Lung (tissue), 12 donors: ENCODE results near the gene SUGCT. TPM values are rescaled to one million over a fixed set of nuclear protein-coding genes. Genes with fewer than 3 reads are reported as not detected.
A peak's percentile ranks its signal among the peaks of the same experiment; 100 is the strongest.

Experiments
- ATAC-seq: fragments of 200-7000 bp; cut with Tn5 transposase; one replicate; pipeline ENCODE4 v1.9.1; 2020; ENCODE audit warnings: moderate number of reproducible peaks; ENCODE audit not compliant: insufficient read depth, low FRiP score
- DNase-seq, 3 donors: peaks; one replicate each; pipeline ENCODE4 v3.0.0-alpha.2; 2013 to 2017
- H3K27ac ChIP-seq, 2 donors: one replicate each; pipeline ENCODE4 v1.5.1; 2013; ENCODE audit warnings: mild to moderate bottlenecking in 2 of 2, moderate library complexity in 2 of 2, control low read depth in 1 of 2, inconsistent platforms in 1 of 2, low read depth in 1 of 2, low read length in 1 of 2
- H3K27me3 ChIP-seq, 3 donors: one replicate each; pipeline ENCODE4 v1.5.1; 2013; ENCODE audit warnings: low read length in 2 of 3; ENCODE audit not compliant: control insufficient read depth in 3 of 3, insufficient read depth in 3 of 3
- H3K36me3 ChIP-seq, 4 donors: one replicate each; pipeline ENCODE4 v1.5.1; 2013; ENCODE audit warnings: low read length in 4 of 4, mild to moderate bottlenecking in 1 of 4, moderate library complexity in 1 of 4; ENCODE audit not compliant: control insufficient read depth in 4 of 4, insufficient read depth in 4 of 4
- H3K4me1 ChIP-seq, 5 donors: one replicate each; pipeline ENCODE4 v1.5.1; 2013; ENCODE audit warnings: low read length in 5 of 5, mild to moderate bottlenecking in 2 of 5, moderate library complexity in 1 of 5; ENCODE audit not compliant: control insufficient read depth in 5 of 5, insufficient read depth in 5 of 5
- H3K4me3 ChIP-seq: one replicate; pipeline ENCODE4 v1.5.1; 2013; ENCODE audit warnings: mild to moderate bottlenecking, control low read depth, moderate library complexity
- H3K9ac ChIP-seq, 2 donors: one replicate each; pipeline ENCODE4 v1.5.1; 2013; ENCODE audit warnings: low read length in 2 of 2, control low read depth in 1 of 2; ENCODE audit not compliant: insufficient read depth in 1 of 2
- H3K9me3 ChIP-seq, 4 donors: one replicate each; pipeline ENCODE4 v1.5.1; 2013; ENCODE audit warnings: low read length in 3 of 4, mild to moderate bottlenecking in 1 of 4, moderate library complexity in 1 of 4; ENCODE audit not compliant: control insufficient read depth in 4 of 4, insufficient read depth in 3 of 4
- CTCF ChIP-seq: IDR thresholded peaks from 2 replicates; pipeline ENCODE4 v1.5.1; 2012; ENCODE audit warnings: mild to moderate bottlenecking; ENCODE audit errors: control extremely low read depth, extremely low read depth
- WGBS, 2 donors: extraction: QIAGEN DNeasy Blood & Tissue Kit; methylation state at CpG; one replicate each; pipeline ENCODE4 v1.1.7; 2013; 5-methylcytosine and 5-hydroxymethylcytosine counted together
- polyA plus RNA-seq, 2 donors: library from polyadenylated mRNA; stranded (reverse); fragments of 200-250 nt; gene quantifications; one replicate each; pipeline ENCODE4 v1.2.1, GENCODE V29; 2013
- total RNA-seq, 2 donors: library from RNA; depleted of rRNA in 1 of 2; stranded (reverse); fragments of >200 nt in 1 of 2; gene quantifications; one replicate each; pipeline ENCODE4 v1.2.1, GENCODE V29; 2014 to 2021
- donor health status: control.
- donor health status: control.
- donor health status: Bipolar disorder and iron deficiency.
- donor health status: healthy.
- donor health status: DM: yes; HTN: yes; CAD: no.

SUGCT gene
- total and polyA plus RNA-seq, 4 donors: 0.23 to 4.2 (median 1.8) TPM

- whole genome bisulfite sequencing, 2 donors: 62 to 83% methylated on average over 7 to 8 of the region's 8 CpGs
- Histone ChIP-seq H3K4me3 (no peak overlapping the region), H3K27ac (no peak overlapping the region), H3K9me3 (no peaks in the 10 kb centered on the region), H3K9ac (no peak overlapping the region), H3K4me1 (peaks cover 0 to 3% (median 0%) of the 10 kb centered on the region in 5 donors), H3K36me3 (no peaks in the 10 kb centered on the region), H3K27me3 (no peaks in the 10 kb centered on the region)
- no peak for ATAC-seq
- no peak for TF ChIP-seq CTCF
- DNase-seq: peak in 1 of 3 donors; percentile 10
Measured at GRCh38 chr7:40799493-40800403, 664.9 kb downstream of the SUGCT start.

GRCh38 chr7:40800771-40801170 lies 666.0 kb downstream of the SUGCT start:
- H3K9me3 ChIP-seq: no peaks in the 10 kb centered on the region
- H3K27ac ChIP-seq: no peak overlapping the region
- H3K27me3 ChIP-seq: no peaks in the 10 kb centered on the region
- DNase-seq: no peak
- H3K4me3 ChIP-seq: no peak overlapping the region
- no peak overlapping the region for H3K9ac ChIP-seq
- no peak for TF ChIP-seq CTCF
- no peaks in the 10 kb centered on the region for H3K36me3 ChIP-seq
- no peaks in the 10 kb centered on the region for H3K4me1 ChIP-seq
- no peak for ATAC-seq

- ATAC-seq (no peak), DNase-seq (no peak)
- Histone ChIP-seq H3K4me1 (no peaks in the 10 kb centered on the region), H3K9me3 (peaks cover 0 to 2% (median 0%) of the 10 kb centered on the region in 4 donors), H3K9ac (no peak overlapping the region), H3K27ac (no peak overlapping the region), H3K27me3 (no peaks in the 10 kb centered on the region), H3K4me3 (no peak overlapping the region), H3K36me3 (no peaks in the 10 kb centered on the region)
- WGBS, 2 donors: 65 to 82% methylated on average over 3 of the region's 3 CpGs
- no peak for TF ChIP-seq CTCF
Measured at GRCh38 chr7:40802497-40802896, 667.7 kb downstream of the SUGCT start.
